Neural cell (in vitro differentiated cells): ENCODE measurements around the gene CAMK2D. TPM values are rescaled to one million over a fixed set of nuclear protein-coding genes. Genes with fewer than 3 reads are reported as not detected.

ENCODE experiments used
- H2AFZ ChIP-seq: fragments of 200-600, 300-800 bp; sonication (generic), shearing (Covaris generic); 2 replicates; pipeline ENCODE4 v1.6.0; 2014; ENCODE audit warnings: low read depth, mild to moderate bottlenecking, antibody characterized with exemption, low read length, moderate library complexity
- H3F3A ChIP-seq: fragments of 200-600 bp; shearing (Covaris generic); 2 replicates; pipeline ENCODE4 v1.6.1; 2016; ENCODE audit warnings: mild to moderate bottlenecking, moderate library complexity, mixed read lengths, antibody characterized with exemption, low read length; ENCODE audit not compliant: insufficient read depth, poor library complexity, severe bottlenecking
- H3K27ac ChIP-seq: fragments of 200-600, 300-800 bp; sonication (generic), shearing (Covaris generic); 2 replicates; pipeline ENCODE4 v1.5.1; 2014; ENCODE audit warnings: mild to moderate bottlenecking, low read length, moderate library complexity
- H3K27me3 ChIP-seq: fragments of 300-800, 200-600 bp; sonication (generic), shearing (Covaris generic); 2 replicates; pipeline ENCODE4 v1.6.0; 2014; ENCODE audit warnings: mild to moderate bottlenecking, low read depth, low read length, moderate library complexity; ENCODE audit not compliant: insufficient read depth
- H3K36me3 ChIP-seq: fragments of 300-800, 200-600 bp; sonication (generic), shearing (Covaris generic); 2 replicates; pipeline ENCODE4 v1.5.1; 2014; ENCODE audit warnings: mild to moderate bottlenecking, antibody characterized with exemption, low read length, moderate library complexity; ENCODE audit not compliant: insufficient read depth
- H3K4me2 ChIP-seq: fragments of 300-800, 200-600 bp; sonication (generic), shearing (Covaris generic); 2 replicates; pipeline ENCODE4 v1.6.0; 2014; ENCODE audit warnings: mild to moderate bottlenecking, low read length
- H3K4me3 ChIP-seq: fragments of 300-800, 200-600 bp; sonication (generic), shearing (Covaris generic); 2 replicates; pipeline ENCODE4 v1.5.1; 2014; ENCODE audit warnings: mild to moderate bottlenecking, low read length, moderate library complexity
- H3K79me2 ChIP-seq: fragments of 200-600 bp; shearing (Covaris generic); replicated peaks from 2 replicates; pipeline ENCODE4 v1.6.0; 2014; ENCODE audit warnings: mild to moderate bottlenecking, low read length, moderate library complexity; ENCODE audit not compliant: insufficient read depth
- H3K9ac ChIP-seq: fragments of 300-800, 200-600 bp; sonication (generic), shearing (Covaris generic); 2 replicates; pipeline ENCODE4 v1.6.1; 2016; ENCODE audit warnings: mild to moderate bottlenecking, low read length, mixed read lengths
- H3K9me2 ChIP-seq: fragments of 200-600 bp; shearing (Covaris generic); 2 replicates; pipeline ENCODE4 v1.6.1; 2016; ENCODE audit warnings: mild to moderate bottlenecking, low read length, mixed read lengths; ENCODE audit not compliant: insufficient read depth
- H3K9me3 ChIP-seq: fragments of 200-600, 300-800 bp; sonication (generic), shearing (Covaris generic); 2 replicates; pipeline ENCODE4 v1.6.1; 2016; ENCODE audit warnings: mild to moderate bottlenecking, mixed run types, low read length, moderate library complexity, mixed read lengths
- H4K20me1 ChIP-seq: fragments of 200-600 bp; shearing (Covaris generic); 2 replicates; pipeline ENCODE4 v1.6.1; 2016; ENCODE audit warnings: mild to moderate bottlenecking, mixed run types; ENCODE audit not compliant: insufficient read depth
- CTCF ChIP-seq: fragments of 450-650 bp; IDR thresholded peaks from 2 replicates; pipeline ENCODE4 v1.5.1; 2014; ENCODE audit warnings: antibody characterized with exemption, mild to moderate bottlenecking, moderate library complexity; ENCODE audit not compliant: poor library complexity, severe bottlenecking
- EP300 ChIP-seq: fragments of 450-650 bp; conservative IDR thresholded peaks from 2 replicates; pipeline ENCODE4 v1.6.1; 2014; ENCODE audit warnings: antibody characterized with exemption, mild to moderate bottlenecking, moderate library complexity; ENCODE audit not compliant: poor library complexity, severe bottlenecking
- EZH2 ChIP-seq: fragments of 200-600, 300-800 bp; shearing (Covaris generic), sonication (generic); IDR thresholded peaks from 2 replicates; pipeline ENCODE4 v1.6.1; 2014; ENCODE audit warnings: antibody characterized with exemption, low read length, borderline replicate concordance, mild to moderate bottlenecking; ENCODE audit not compliant: insufficient read depth, poor library complexity, severe bottlenecking
- MXI1 ChIP-seq: fragments of 450-650 bp; conservative IDR thresholded peaks from 2 replicates; pipeline ENCODE4 v1.6.1; 2014; ENCODE audit warnings: antibody characterized with exemption, mild to moderate bottlenecking; ENCODE audit not compliant: poor library complexity, severe bottlenecking
- POLR2AphosphoS5 ChIP-seq: IDR thresholded peaks from 2 replicates; pipeline ENCODE4 v1.6.1; 2012
- RAD21 ChIP-seq: fragments of 450-650 bp; conservative IDR thresholded peaks from 2 replicates; pipeline ENCODE4 v1.6.1; 2014; ENCODE audit warnings: antibody characterized with exemption, mild to moderate bottlenecking, moderate library complexity
- REST ChIP-seq: IDR thresholded peaks from 2 replicates; pipeline ENCODE4 v1.6.1; 2012; ENCODE audit warnings: borderline replicate concordance
- SMC3 ChIP-seq: fragments of 450-650 bp; conservative IDR thresholded peaks from 2 replicates; pipeline ENCODE4 v1.6.1; 2014; ENCODE audit warnings: antibody characterized with exemption, mild to moderate bottlenecking, moderate library complexity; ENCODE audit not compliant: poor library complexity
- TAF1 ChIP-seq: IDR thresholded peaks from 2 replicates; pipeline ENCODE4 v1.6.1; 2012; ENCODE audit warnings: low read depth
- polyA plus RNA-seq: library from polyadenylated mRNA; depleted of rRNA; stranded (reverse); fragments of >200 nt; gene quantifications from 2 replicates; pipeline ENCODE4 v1.2.3, GENCODE V29; 2014

The CAMK2D gene
- polyA plus RNA-seq, 1 donor from 2014 or later = 27.1 TPM

GRCh38 chr4:113749178-113749577 is 12.4 kb downstream of the CAMK2D start:
- Histone ChIP-seq H3F3A (no peaks in the 10 kb centered on the region), H3K27me3 (no peaks in the 10 kb centered on the region), H3K27ac (no peak overlapping the region), H3K79me2 (peaks cover 17% of the 10 kb centered on the region), H3K9me3 (no peaks in the 10 kb centered on the region), H3K9ac (no peak overlapping the region), H3K9me2 (no peaks in the 10 kb centered on the region), H3K36me3 (no peaks in the 10 kb centered on the region), H2AFZ (no peak overlapping the region), H3K4me3 (no peak overlapping the region), H4K20me1 (no peaks in the 10 kb centered on the region), H3K4me2 (no peak overlapping the region)
- TF ChIP-seq SMC3 (no peak), MXI1 (no peak), CTCF (no peak), EZH2 (no peak), EP300 (no peak), REST (no peak), TAF1 (no peak)

- H3K27me3 ChIP-seq = no peaks in the 10 kb centered on the region
- H3F3A ChIP-seq = no peaks in the 10 kb centered on the region
- no peaks in the 10 kb centered on the region for H3K9me2 ChIP-seq
- H4K20me1 ChIP-seq = no peaks in the 10 kb centered on the region
- no peak overlapping the region for H2AFZ ChIP-seq
- TF ChIP-seq MXI1 (no peak), POLR2AphosphoS5 (no peak), REST (no peak), EZH2 (no peak), EP300 (no peak), RAD21 (no peak), TAF1 (no peak), SMC3 (no peak), CTCF (no peak)
- no peak overlapping the region for H3K27ac ChIP-seq
- H3K4me3 ChIP-seq = no peak overlapping the region
- H3K4me2 ChIP-seq = no peak overlapping the region
- H3K36me3 ChIP-seq = no peaks in the 10 kb centered on the region
- H3K9me3 ChIP-seq = no peaks in the 10 kb centered on the region
- H3K79me2 ChIP-seq = peaks cover 5% of the 10 kb centered on the region
- H3K9ac ChIP-seq = no peak overlapping the region
These were observed 13.6 kb downstream of the CAMK2D start for GRCh38 chr4:113747949-113748348.
